ENCODE data around the gene INPP5E.

- TF ChIP-seq CTCF (conservative IDR thresholded peaks at IDR 0.05; ENCODE audit: low read length) (no peak), EZH2phosphoT487 (IDR thresholded peaks at IDR 0.05; ENCODE audit: borderline replicate concordance) (no peak)
Observed at GRCh38 chr9:136426787-136427186, 12.9 kb downstream of the INPP5E start.
